Measurements from ENCODE around the gene HORMAD2. TPM values are rescaled to one million over a fixed set of nuclear protein-coding genes. Genes with fewer than 3 reads are reported as not detected.
"Not testable (repeated sequence)": the region's sequence is repeated elsewhere in the genome, so short reads cannot be mapped to it uniquely, and the experiment has no call there.

The HORMAD2 gene
- total RNA-seq, 1 donor, result not detected

GRCh38 chr22:30206944-30207343 lies 126.7 kb downstream of the HORMAD2 start:
- H3K4me1 ChIP-seq (ENCODE audit: insufficient read depth, low read length), result peaks cover 4% of the 10 kb centered on the region
- H3K9me3 ChIP-seq (ENCODE audit: low read depth, low read length), result no peaks in the 10 kb centered on the region
- H3K4me3 ChIP-seq (ENCODE audit: low read length), result no peak overlapping the region
- H3K27me3 ChIP-seq (ENCODE audit: insufficient read depth, low read length), result no peaks in the 10 kb centered on the region

- no peak overlapping the region for H3K4me3 ChIP-seq (ENCODE audit: low read length)
- H3K9me3 ChIP-seq (ENCODE audit: low read depth, low read length), result no peaks in the 10 kb centered on the region
- H3K4me1 ChIP-seq (ENCODE audit: insufficient read depth, low read length), result peaks cover 24% of the 10 kb centered on the region
These were observed 128.7 kb downstream of the HORMAD2 start for GRCh38 chr22:30208631-30209603.

GRCh38 chr22:30209642-30210041 lies 129.4 kb downstream of the HORMAD2 start:
- Histone ChIP-seq H3K9me3 (ENCODE audit: low read depth, low read length) (no peaks in the 10 kb centered on the region), H3K27me3 (ENCODE audit: insufficient read depth, low read length) (no peaks in the 10 kb centered on the region), H3K4me1 (ENCODE audit: insufficient read depth, low read length) (peaks cover 29% of the 10 kb centered on the region), H3K4me3 (ENCODE audit: low read length) (no peak overlapping the region)

More at GRCh38 chr22:30208631-30209603, 128.7 kb downstream of the HORMAD2 start:
- no peaks in the 10 kb centered on the region for H3K27me3 ChIP-seq (ENCODE audit: insufficient read depth, low read length)

- H3K4me1 ChIP-seq (ENCODE audit: insufficient read depth, low read length), result peaks cover 29% of the 10 kb centered on the region
- no peak overlapping the region for H3K4me3 ChIP-seq (ENCODE audit: low read length)
- H3K9me3 ChIP-seq (ENCODE audit: low read depth, low read length), result no peaks in the 10 kb centered on the region
- H3K27me3 ChIP-seq (ENCODE audit: insufficient read depth, low read length), result no peaks in the 10 kb centered on the region
These were observed 130.1 kb downstream of the HORMAD2 start for GRCh38 chr22:30210235-30210909.

GRCh38 chr22:30211124-30211820 lies 131.0 kb downstream of the HORMAD2 start:
- Histone ChIP-seq H3K27me3 (ENCODE audit: insufficient read depth, low read length) (no peaks in the 10 kb centered on the region), H3K9me3 (ENCODE audit: low read depth, low read length) (no peaks in the 10 kb centered on the region), H3K4me1 (ENCODE audit: insufficient read depth, low read length) (peaks cover 29% of the 10 kb centered on the region)

GRCh38 chr22:30212363-30212995 lies 132.2 kb downstream of the HORMAD2 start:
- no peaks in the 10 kb centered on the region for H3K27me3 ChIP-seq (ENCODE audit: insufficient read depth, low read length)
- no peak overlapping the region for H3K4me3 ChIP-seq (ENCODE audit: low read length)
- H3K9me3 ChIP-seq (ENCODE audit: low read depth, low read length), result no peaks in the 10 kb centered on the region
- H3K4me1 ChIP-seq (ENCODE audit: insufficient read depth, low read length), result peaks cover 29% of the 10 kb centered on the region

More at GRCh38 chr22:30211124-30211820, 131.0 kb downstream of the HORMAD2 start:
- no peak overlapping the region for H3K4me3 ChIP-seq (ENCODE audit: low read length)

- Histone ChIP-seq H3K9me3 (ENCODE audit: low read depth, low read length) (no peaks in the 10 kb centered on the region), H3K4me1 (ENCODE audit: insufficient read depth, low read length) (peaks cover 29% of the 10 kb centered on the region), H3K4me3 (ENCODE audit: low read length) (no peak overlapping the region), H3K27me3 (ENCODE audit: insufficient read depth, low read length) (no peaks in the 10 kb centered on the region)
These were observed 132.8 kb downstream of the HORMAD2 start for GRCh38 chr22:30212996-30213441.

GRCh38 chr22:30214703-30215407 lies 134.6 kb downstream of the HORMAD2 start:
- Histone ChIP-seq H3K4me3 (ENCODE audit: low read length) (no peak overlapping the region), H3K4me1 (ENCODE audit: insufficient read depth, low read length) (peaks cover 30% of the 10 kb centered on the region), H3K27me3 (ENCODE audit: insufficient read depth, low read length) (no peaks in the 10 kb centered on the region), H3K9me3 (ENCODE audit: low read depth, low read length) (no peaks in the 10 kb centered on the region)

- peaks cover 45% of the 10 kb centered on the region for H3K4me1 ChIP-seq (ENCODE audit: insufficient read depth, low read length)
- H3K27me3 ChIP-seq (ENCODE audit: insufficient read depth, low read length); H3K9me3 ChIP-seq (ENCODE audit: low read depth, low read length); H3K4me3 ChIP-seq (ENCODE audit: low read length): not testable (repeated sequence)
These were observed 136.0 kb downstream of the HORMAD2 start for GRCh38 chr22:30216272-30216671.

GRCh38 chr22:30216710-30217109 lies 136.4 kb downstream of the HORMAD2 start:
- Histone ChIP-seq H3K27me3 (ENCODE audit: insufficient read depth, low read length) (no peaks in the 10 kb centered on the region), H3K9me3 (ENCODE audit: low read depth, low read length) (no peaks in the 10 kb centered on the region), H3K4me3 (ENCODE audit: low read length) (no peak overlapping the region), H3K4me1 (ENCODE audit: insufficient read depth, low read length) (peaks cover 47% of the 10 kb centered on the region)

GRCh38 chr22:30217698-30218560 lies 137.7 kb downstream of the HORMAD2 start:
- Histone ChIP-seq H3K4me1 (ENCODE audit: insufficient read depth, low read length) (peaks cover 38% of the 10 kb centered on the region), H3K27me3 (ENCODE audit: insufficient read depth, low read length) (no peaks in the 10 kb centered on the region), H3K4me3 (ENCODE audit: low read length) (no peak overlapping the region), H3K9me3 (ENCODE audit: low read depth, low read length) (no peaks in the 10 kb centered on the region)

GRCh38 chr22:30219049-30219654 lies 138.9 kb downstream of the HORMAD2 start:
- H3K4me1 ChIP-seq (ENCODE audit: insufficient read depth, low read length), result peaks cover 33% of the 10 kb centered on the region
- H3K4me3 ChIP-seq (ENCODE audit: low read length), result no peak overlapping the region
- H3K9me3 ChIP-seq (ENCODE audit: low read depth, low read length), result no peaks in the 10 kb centered on the region
- no peaks in the 10 kb centered on the region for H3K27me3 ChIP-seq (ENCODE audit: insufficient read depth, low read length)

GRCh38 chr22:30219668-30220278 lies 139.5 kb downstream of the HORMAD2 start:
- H3K9me3 ChIP-seq (ENCODE audit: low read depth, low read length), result no peaks in the 10 kb centered on the region
- H3K4me1 ChIP-seq (ENCODE audit: insufficient read depth, low read length), result peaks cover 30% of the 10 kb centered on the region
- no peaks in the 10 kb centered on the region for H3K27me3 ChIP-seq (ENCODE audit: insufficient read depth, low read length)
- no peak overlapping the region for H3K4me3 ChIP-seq (ENCODE audit: low read length)

All from mononuclear cell (primary cell).